Measurements from ENCODE around the gene SRSF9. TPM values are rescaled to one million over a fixed set of nuclear protein-coding genes. Genes with fewer than 3 reads are reported as not detected.
A peak's percentile ranks its signal among the peaks of the same experiment; 100 is the strongest.

The SRSF9 gene
- total and polyA plus RNA-seq, 3 donors from 2014 or later: 199 to 238 (median 202) TPM

GRCh38 chr12:120465756-120466155, 3.8 kb downstream of the SRSF9 start:
- DNase-seq: no peak
- Histone ChIP-seq H3K27ac (peak overlapping the region in 1 of 2 donors; percentile 10), H3K36me3 (ENCODE audit: low read depth, missing control alignments) (no peaks in the 10 kb centered on the region), H3K9me3 (no peaks in the 10 kb centered on the region), H3K4me1 (peaks cover 28% of the 10 kb centered on the region), H3K27me3 (no peaks in the 10 kb centered on the region), H3K4me3 (no peak overlapping the region)
- TF ChIP-seq POLR2A (IDR thresholded peaks at IDR 0.05) (no peak), CTCF (IDR thresholded peaks at IDR 0.05) (no peak)
- WGBS, 2 donors: 39 to 45% methylated on average over 5 of the region's 5 CpGs
- intact Hi-C loops (cut with DNase I; ENCODE audit: low total_unique reads): no loop called here

- 85 to 88% methylated on average over 5 of the region's 5 CpGs for WGBS, 2 donors
- no peak for DNase-seq
- H3K36me3 ChIP-seq (ENCODE audit: low read depth, missing control alignments): no peaks in the 10 kb centered on the region
- H3K9me3 ChIP-seq: no peaks in the 10 kb centered on the region
- intact Hi-C loops (cut with DNase I; ENCODE audit: low total_unique reads): no loop called here
- H3K4me1 ChIP-seq: peaks cover 21% of the 10 kb centered on the region
- H3K4me3 ChIP-seq: no peak overlapping the region
- TF ChIP-seq CTCF (IDR thresholded peaks at IDR 0.05): no peak
- TF ChIP-seq POLR2A (IDR thresholded peaks at IDR 0.05): no peak
- H3K27me3 ChIP-seq: no peaks in the 10 kb centered on the region
- H3K27ac ChIP-seq: no peak overlapping the region
These were observed 5.8 kb downstream of the SRSF9 start for GRCh38 chr12:120463712-120464111.

- Histone ChIP-seq H3K27me3 (no peaks in the 10 kb centered on the region), H3K9me3 (no peaks in the 10 kb centered on the region), H3K36me3 (ENCODE audit: low read depth, missing control alignments) (no peaks in the 10 kb centered on the region), H3K27ac (no peak overlapping the region), H3K4me3 (no peak overlapping the region), H3K4me1 (peaks cover 15% of the 10 kb centered on the region)
- WGBS, 2 donors: 79 to 80% methylated on average over 3 of the region's 3 CpGs
- intact Hi-C loops (cut with DNase I; ENCODE audit: low total_unique reads): no loop called here
- no peak for DNase-seq
- TF ChIP-seq POLR2A (IDR thresholded peaks at IDR 0.05): no peak
- TF ChIP-seq CTCF (IDR thresholded peaks at IDR 0.05): no peak
These were observed 7.4 kb downstream of the SRSF9 start for GRCh38 chr12:120462099-120462640.

- intact Hi-C loops (cut with DNase I; ENCODE audit: low total_unique reads): no loop called here
- H3K4me1 ChIP-seq: no peaks in the 10 kb centered on the region
- no peaks in the 10 kb centered on the region for H3K9me3 ChIP-seq
- no peaks in the 10 kb centered on the region for H3K36me3 ChIP-seq (ENCODE audit: low read depth, missing control alignments)
- no peak for TF ChIP-seq POLR2A (IDR thresholded peaks at IDR 0.05)
- no peak for TF ChIP-seq CTCF (IDR thresholded peaks at IDR 0.05)
- H3K4me3 ChIP-seq: no peak overlapping the region
- H3K27me3 ChIP-seq: no peaks in the 10 kb centered on the region
- DNase-seq: no peak
- peak overlapping the region in 1 of 2 donors; percentile 10 for H3K27ac ChIP-seq
- WGBS, 2 donors: 82 to 96% methylated on average over 3 of the region's 3 CpGs
These were observed 9.4 kb downstream of the SRSF9 start for GRCh38 chr12:120460157-120460556.

- Histone ChIP-seq H3K27ac (no peak overlapping the region), H3K27me3 (no peaks in the 10 kb centered on the region), H3K4me3 (no peak overlapping the region), H3K4me1 (no peaks in the 10 kb centered on the region), H3K9me3 (no peaks in the 10 kb centered on the region), H3K36me3 (ENCODE audit: low read depth, missing control alignments) (no peaks in the 10 kb centered on the region)
- DNase-seq: no peak
- 61 to 68% methylated on average over 6 of the region's 6 CpGs for WGBS, 2 donors
- TF ChIP-seq POLR2A (IDR thresholded peaks at IDR 0.05): no peak
- TF ChIP-seq CTCF (IDR thresholded peaks at IDR 0.05): peak in 1 of 3 experiments; percentile 8
- intact Hi-C loops (cut with DNase I; ENCODE audit: low total_unique reads): no loop called here
These were observed 12.4 kb downstream of the SRSF9 start for GRCh38 chr12:120457133-120457532.
